ENCODE measurements around the gene EIF3A. TPM values are rescaled to one million over a fixed set of nuclear protein-coding genes. Genes with fewer than 3 reads are reported as not detected.
A peak's percentile ranks its signal among the peaks of the same experiment; 100 is the strongest.

The EIF3A gene
- total and polyA plus RNA-seq, 9 of the 15 experiments (the other 6 are each of a cell fraction or from before 2014, with no cell fraction given): 19.6 to 163 (median 102) TPM

DNA sequence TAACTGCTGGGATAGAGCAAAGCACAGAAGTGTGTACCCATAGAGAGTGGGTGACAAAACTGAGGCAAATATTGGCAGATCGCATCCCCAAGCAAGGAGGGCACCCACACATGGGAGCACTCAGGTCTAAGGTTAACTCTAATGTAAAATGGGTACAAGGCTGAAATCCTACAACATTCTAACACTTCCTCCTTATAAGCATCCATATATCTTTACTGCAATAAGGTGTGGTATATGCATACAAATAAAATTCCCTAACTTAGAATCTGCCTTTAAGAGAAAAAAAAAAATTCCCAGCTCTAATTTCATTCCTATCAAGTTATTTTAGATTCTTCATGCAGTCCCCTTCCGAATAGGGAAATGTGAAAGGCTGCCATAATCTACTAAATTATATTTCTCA, 18.7 kb downstream of the EIF3A start:
- H4K20me1 ChIP-seq (replicated peaks; ENCODE audit: control insufficient read depth, insufficient read depth, low read length): no peaks in the 10 kb centered on the region
- POLR2A ChIA-PET: interaction anchor here (1.4 to 1.6 kb wide), 2 partner anchors 30 to 32 kb away, joined by 3 to 5 read pairs; partner anchors contain the start of gene NANOS1
- no peak overlapping the region for H3K4me3 ChIP-seq

DNA sequence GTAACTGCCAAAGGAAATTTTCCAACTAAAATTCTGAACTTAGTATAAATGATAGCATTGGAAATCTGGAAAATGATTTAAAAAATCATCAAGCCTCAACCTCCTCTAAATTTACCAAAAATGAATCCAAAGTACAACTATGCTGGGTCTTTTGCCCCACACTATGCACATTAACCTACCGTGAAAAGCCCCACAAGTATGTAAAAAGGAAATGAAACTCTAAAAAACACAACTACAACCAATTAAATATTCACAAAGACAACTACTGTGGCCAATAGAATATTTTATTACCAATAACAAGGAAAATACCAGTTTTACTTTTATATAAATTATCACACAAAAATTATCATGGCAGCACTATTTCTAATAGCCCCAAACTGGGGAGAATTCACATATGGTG, 19.3 kb downstream of the EIF3A start:
- CTCF ChIA-PET (ENCODE audit: low intra/inter-chr PET ratio): no interaction called here
- Histone ChIP-seq H3K4me2 (ENCODE audit: insufficient read depth, low read length) (no peak overlapping the region), H2AFZ (ENCODE audit: low read depth, low read length) (no peak overlapping the region), H3K36me3 (ENCODE audit: control insufficient read depth, insufficient read depth, low read length) (peaks cover 98% of the 10 kb centered on the region), H3K9ac (ENCODE audit: insufficient read depth in 1 of 2, low read depth in 2 of 2, low read length in 2 of 2) (no peak overlapping the region), H3K9me3 (replicated peaks; ENCODE audit: control insufficient read depth, insufficient read depth, low read depth, low read length) (no peaks in the 10 kb centered on the region), H3K27me3 (ENCODE audit: control insufficient read depth in 2 of 2, insufficient read depth in 2 of 2, low read length in 2 of 2) (no peaks in the 10 kb centered on the region), H3K27ac (ENCODE audit: extremely low read depth, low read depth, low read length) (no peak overlapping the region), H3K79me2 (ENCODE audit: control insufficient read depth, insufficient read depth, low read length) (peaks cover 57% of the 10 kb centered on the region), H3K4me1 (replicated peaks in 1 of 2; ENCODE audit: control insufficient read depth in 2 of 2, insufficient read depth in 2 of 2, low read length in 2 of 2) (no peaks in the 10 kb centered on the region), H3K4me3 (no peak overlapping the region), H3K9me1 (ENCODE audit: control insufficient read depth, insufficient read depth, low read length) (no peaks in the 10 kb centered on the region), H4K20me1 (replicated peaks; ENCODE audit: control insufficient read depth, insufficient read depth, low read length) (no peaks in the 10 kb centered on the region)
- no TSS peak for BruUV-seq (replicated peaks)
- no peak for ATAC-seq
- TF ChIP-seq, protein P1, sequence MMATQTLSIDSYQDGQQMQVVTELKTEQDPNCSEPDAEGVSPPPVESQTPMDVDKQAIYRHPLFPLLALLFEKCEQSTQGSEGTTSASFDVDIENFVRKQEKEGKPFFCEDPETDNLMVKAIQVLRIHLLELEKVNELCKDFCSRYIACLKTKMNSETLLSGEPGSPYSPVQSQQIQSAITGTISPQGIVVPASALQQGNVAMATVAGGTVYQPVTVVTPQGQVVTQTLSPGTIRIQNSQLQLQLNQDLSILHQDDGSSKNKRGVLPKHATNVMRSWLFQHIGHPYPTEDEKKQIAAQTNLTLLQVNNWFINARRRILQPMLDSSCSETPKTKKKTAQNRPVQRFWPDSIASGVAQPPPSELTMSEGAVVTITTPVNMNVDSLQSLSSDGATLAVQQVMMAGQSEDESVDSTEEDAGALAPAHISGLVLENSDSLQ (IDR thresholded peaks at IDR 0.05): no peak
- TF ChIP-seq JUND (IDR thresholded peaks at IDR 0.05; ENCODE audit: borderline replicate concordance, low read depth, low read length) (no peak), JUND (tag; IDR thresholded peaks at IDR 0.05; ENCODE audit: borderline replicate concordance, low read depth, low read length) (no peak)
- no peak for FAIRE-seq
- DNase-seq (ENCODE audit: extremely low read depth in 1 of 4, low spot score in 3 of 4): no peak
- in situ Hi-C loops (cut with MboI): no loop called here
- WGBS (ENCODE audit: insufficient coverage, low coverage, missing lambda C conversion rate): 80% methylated on average over 1 of the region's 1 CpG
- intact Hi-C loops (cut with micrococcal nuclease): no loop called here
- POLR2A ChIA-PET: interaction anchor here (1.4 kb wide), 1 partner anchor 31 kb away, joined by 5 read pairs; the partner anchor contains the start of gene NANOS1

More for the DNA sequence above, 18.7 kb downstream of the EIF3A start:
- FAIRE-seq (no peak), ATAC-seq (no peak), DNase-seq (ENCODE audit: extremely low read depth in 1 of 4, low spot score in 3 of 4) (no peak)
- in situ Hi-C loops (cut with MboI) (no loop called here), intact Hi-C loops (cut with micrococcal nuclease) (no loop called here)
- BruUV-seq (replicated peaks): TSS peak; percentile 3
- Histone ChIP-seq H3K27ac (ENCODE audit: extremely low read depth, low read depth, low read length) (no peak overlapping the region), H3K9ac (ENCODE audit: insufficient read depth in 1 of 2, low read depth in 2 of 2, low read length in 2 of 2) (no peak overlapping the region), H3K4me2 (ENCODE audit: insufficient read depth, low read length) (no peak overlapping the region), H3K36me3 (ENCODE audit: control insufficient read depth, insufficient read depth, low read length) (peaks cover 98% of the 10 kb centered on the region), H3K9me3 (replicated peaks; ENCODE audit: control insufficient read depth, insufficient read depth, low read depth, low read length) (no peaks in the 10 kb centered on the region), H3K27me3 (ENCODE audit: control insufficient read depth in 2 of 2, insufficient read depth in 2 of 2, low read length in 2 of 2) (no peaks in the 10 kb centered on the region), H2AFZ (ENCODE audit: low read depth, low read length) (no peak overlapping the region), H3K4me1 (replicated peaks in 1 of 2; ENCODE audit: control insufficient read depth in 2 of 2, insufficient read depth in 2 of 2, low read length in 2 of 2) (no peaks in the 10 kb centered on the region), H3K79me2 (ENCODE audit: control insufficient read depth, insufficient read depth, low read length) (peaks cover 61% of the 10 kb centered on the region), H3K9me1 (ENCODE audit: control insufficient read depth, insufficient read depth, low read length) (no peaks in the 10 kb centered on the region)
- 92% methylated on average over 2 of the region's 2 CpGs for WGBS (ENCODE audit: insufficient coverage, low coverage, missing lambda C conversion rate)
- CTCF ChIA-PET (ENCODE audit: low intra/inter-chr PET ratio): no interaction called here
- 0 out of 2 replicates have a peak, but pooled peaks have one; percentile 10 for TF ChIP-seq POLR2A (conservative IDR thresholded peaks at IDR 0.05)
- no peak for TF ChIP-seq NCOR1 (IDR thresholded peaks at IDR 0.05)

Data from K562 (cell line).